Measurements from ENCODE around the gene DNASE1L3. TPM values are rescaled to one million over a fixed set of nuclear protein-coding genes. Genes with fewer than 3 reads are reported as not detected.
"Not testable (repeated sequence)": the region's sequence is repeated elsewhere in the genome, so short reads cannot be mapped to it uniquely, and the experiment has no call there.

DNASE1L3 gene
- total and polyA plus RNA-seq, 2 donors (not counting 1 experiment from before 2014, with no cell fraction given) = not detected

DNA sequence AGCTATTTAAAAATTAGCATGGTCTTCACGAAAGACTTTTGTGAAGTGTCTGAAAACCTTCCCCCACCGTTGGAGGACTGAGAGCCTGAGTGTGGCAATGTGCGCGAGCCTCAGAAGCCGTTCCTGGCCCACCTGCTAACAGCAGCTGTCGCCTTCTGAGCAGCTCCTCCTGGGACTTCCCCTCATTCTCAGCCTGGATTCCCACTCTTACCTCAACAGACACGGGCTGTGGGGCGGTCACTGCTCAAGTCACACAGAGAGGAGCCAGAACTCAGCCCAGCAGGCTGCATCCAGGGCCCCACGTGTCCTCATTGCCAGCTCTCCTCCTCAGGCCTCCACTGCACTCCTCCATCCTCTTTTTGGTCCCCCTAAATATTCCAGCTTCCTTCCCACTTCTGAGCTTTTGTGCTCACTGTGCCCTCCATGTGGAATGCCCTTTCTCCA is 7.8 kb downstream of the DNASE1L3 start:
- Histone ChIP-seq H3K79me2 (ENCODE audit: control insufficient read depth, insufficient read depth, low read length) (no peaks in the 10 kb centered on the region), H3K9me3 (ENCODE audit: control insufficient read depth, insufficient read depth, low read depth, low read length) (no peaks in the 10 kb centered on the region), H2AFZ (ENCODE audit: low read length) (no peak overlapping the region), H3K4me2 (ENCODE audit: extremely low read depth, insufficient read depth, low read length) (no peak overlapping the region), H4K20me1 (ENCODE audit: control insufficient read depth, extremely low read depth, insufficient read depth, low read length) (no peaks in the 10 kb centered on the region), H3K27me3 (ENCODE audit: control insufficient read depth, insufficient read depth, low read length) (peaks cover 8% of the 10 kb centered on the region), H3K27ac (ENCODE audit: insufficient read depth, low read length) (no peak overlapping the region), H3K36me3 (ENCODE audit: control insufficient read depth, insufficient read depth, low read length) (no peaks in the 10 kb centered on the region), H3K4me3 (replicated peaks in 1 of 4; ENCODE audit: control extremely low read depth in 1 of 4, insufficient read depth in 1 of 4, low read depth in 3 of 4, low read length in 4 of 4) (no peak overlapping the region), H3K4me1 (ENCODE audit: control insufficient read depth, extremely low read depth, insufficient read depth, low read length) (peaks cover 2% of the 10 kb centered on the region), H3K9ac (ENCODE audit: insufficient read depth, low read length) (no peak overlapping the region)
- TF ChIP-seq, protein P1, sequence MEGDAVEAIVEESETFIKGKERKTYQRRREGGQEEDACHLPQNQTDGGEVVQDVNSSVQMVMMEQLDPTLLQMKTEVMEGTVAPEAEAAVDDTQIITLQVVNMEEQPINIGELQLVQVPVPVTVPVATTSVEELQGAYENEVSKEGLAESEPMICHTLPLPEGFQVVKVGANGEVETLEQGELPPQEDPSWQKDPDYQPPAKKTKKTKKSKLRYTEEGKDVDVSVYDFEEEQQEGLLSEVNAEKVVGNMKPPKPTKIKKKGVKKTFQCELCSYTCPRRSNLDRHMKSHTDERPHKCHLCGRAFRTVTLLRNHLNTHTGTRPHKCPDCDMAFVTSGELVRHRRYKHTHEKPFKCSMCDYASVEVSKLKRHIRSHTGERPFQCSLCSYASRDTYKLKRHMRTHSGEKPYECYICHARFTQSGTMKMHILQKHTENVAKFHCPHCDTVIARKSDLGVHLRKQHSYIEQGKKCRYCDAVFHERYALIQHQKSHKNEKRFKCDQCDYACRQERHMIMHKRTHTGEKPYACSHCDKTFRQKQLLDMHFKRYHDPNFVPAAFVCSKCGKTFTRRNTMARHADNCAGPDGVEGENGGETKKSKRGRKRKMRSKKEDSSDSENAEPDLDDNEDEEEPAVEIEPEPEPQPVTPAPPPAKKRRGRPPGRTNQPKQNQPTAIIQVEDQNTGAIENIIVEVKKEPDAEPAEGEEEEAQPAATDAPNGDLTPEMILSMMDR (conservative IDR thresholded peaks at IDR 0.05 in 1 of 2, IDR thresholded peaks at IDR 0.05 in 1 of 2; ENCODE audit: low read depth in 1 of 2, low read length in 2 of 2) = no peak
- TF ChIP-seq EZH2 (IDR thresholded peaks at IDR 0.05; ENCODE audit: low read length, missing control alignments) = no peak
- DNase-seq (ENCODE audit: low read depth in 2 of 2) = no peak

DNA sequence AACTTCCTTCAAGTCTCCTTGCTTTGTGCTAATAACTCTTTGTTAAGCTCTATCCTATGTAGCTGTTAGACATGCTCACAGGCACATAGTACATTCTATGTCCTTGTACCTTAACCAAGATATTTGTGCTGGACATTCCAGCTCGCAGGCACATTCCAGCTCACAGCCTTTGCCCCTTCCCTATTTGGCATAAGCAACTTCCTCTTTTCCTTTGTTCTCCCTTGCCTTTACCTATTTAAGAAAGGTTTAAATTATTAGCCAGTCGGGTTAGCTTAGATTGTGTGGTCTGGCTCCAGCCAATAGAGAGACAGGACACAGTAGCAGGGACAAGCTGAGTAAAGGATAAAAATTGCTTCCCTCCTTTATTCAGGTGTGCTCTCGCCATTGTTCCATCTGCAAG is 9.3 kb downstream of the DNASE1L3 start:
- not testable (repeated sequence) for H2AFZ ChIP-seq (ENCODE audit: low read length); H3K4me3 ChIP-seq (replicated peaks in 1 of 4; ENCODE audit: control extremely low read depth in 1 of 4, insufficient read depth in 1 of 4, low read depth in 3 of 4, low read length in 4 of 4); H3K79me2 ChIP-seq (ENCODE audit: control insufficient read depth, insufficient read depth, low read length); H3K27ac ChIP-seq (ENCODE audit: insufficient read depth, low read length); H3K36me3 ChIP-seq (ENCODE audit: control insufficient read depth, insufficient read depth, low read length); H3K9ac ChIP-seq (ENCODE audit: insufficient read depth, low read length); H4K20me1 ChIP-seq (ENCODE audit: control insufficient read depth, extremely low read depth, insufficient read depth, low read length); DNase-seq (ENCODE audit: low read depth in 2 of 2); H3K27me3 ChIP-seq (ENCODE audit: control insufficient read depth, insufficient read depth, low read length); H3K4me1 ChIP-seq (ENCODE audit: control insufficient read depth, extremely low read depth, insufficient read depth, low read length); H3K9me3 ChIP-seq (ENCODE audit: control insufficient read depth, insufficient read depth, low read depth, low read length); H3K4me2 ChIP-seq (ENCODE audit: extremely low read depth, insufficient read depth, low read length)

DNA sequence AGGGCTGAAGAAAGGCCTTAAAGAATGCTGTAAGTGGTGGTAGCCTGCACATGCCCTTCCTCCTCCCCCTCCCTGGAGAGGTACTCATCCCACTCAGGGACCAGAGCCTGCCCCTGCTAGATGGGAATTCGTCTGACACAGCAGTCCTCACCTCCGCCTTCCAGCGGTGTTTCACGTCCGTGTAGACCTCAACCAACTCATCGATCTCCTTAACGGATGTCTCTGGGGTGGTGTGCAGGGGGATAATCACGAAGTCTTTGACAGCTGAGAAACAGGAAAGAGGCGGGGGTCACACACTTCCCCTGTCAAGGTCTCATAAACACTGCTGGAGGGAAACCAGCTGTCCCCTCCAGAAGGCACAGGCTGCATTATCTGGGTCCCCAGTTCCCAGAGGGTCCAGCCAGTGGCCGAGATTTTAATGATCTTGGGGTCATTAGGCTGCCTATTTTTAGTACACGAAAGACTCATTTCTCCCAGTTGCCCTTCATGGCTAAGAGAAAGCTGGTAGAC is 9.9 kb downstream of the DNASE1L3 start:
- no peak overlapping the region for H3K4me3 ChIP-seq (replicated peaks in 1 of 4; ENCODE audit: control extremely low read depth in 1 of 4, insufficient read depth in 1 of 4, low read depth in 3 of 4, low read length in 4 of 4)
- no peak overlapping the region for H3K27ac ChIP-seq (ENCODE audit: insufficient read depth, low read length)
- DNase-seq (ENCODE audit: low read depth in 2 of 2) = no peak
- H3K36me3 ChIP-seq (ENCODE audit: control insufficient read depth, insufficient read depth, low read length) = no peaks in the 10 kb centered on the region
- no peaks in the 10 kb centered on the region for H3K79me2 ChIP-seq (ENCODE audit: control insufficient read depth, insufficient read depth, low read length)
- no peak overlapping the region for H2AFZ ChIP-seq (ENCODE audit: low read length)
- H3K4me2 ChIP-seq (ENCODE audit: extremely low read depth, insufficient read depth, low read length) = no peak overlapping the region
- H3K9me3 ChIP-seq (ENCODE audit: control insufficient read depth, insufficient read depth, low read depth, low read length) = no peaks in the 10 kb centered on the region
- TF ChIP-seq, protein P1 (conservative IDR thresholded peaks at IDR 0.05 in 1 of 2, IDR thresholded peaks at IDR 0.05 in 1 of 2; ENCODE audit: low read depth in 1 of 2, low read length in 2 of 2) = no peak
- TF ChIP-seq EZH2 (IDR thresholded peaks at IDR 0.05; ENCODE audit: low read length, missing control alignments) = no peak
- no peak overlapping the region for H3K9ac ChIP-seq (ENCODE audit: insufficient read depth, low read length)
- H4K20me1 ChIP-seq (ENCODE audit: control insufficient read depth, extremely low read depth, insufficient read depth, low read length) = no peaks in the 10 kb centered on the region
- no peaks in the 10 kb centered on the region for H3K4me1 ChIP-seq (ENCODE audit: control insufficient read depth, extremely low read depth, insufficient read depth, low read length)
- H3K27me3 ChIP-seq (ENCODE audit: control insufficient read depth, insufficient read depth, low read length) = peaks cover 8% of the 10 kb centered on the region

All from fibroblast of lung (primary cell).